NCI-H226 (cell line): ENCODE results near the gene FOCAD.
A peak's percentile ranks its signal among the peaks of the same experiment; 100 is the strongest.
"Not testable (repeated sequence)": the region's sequence is repeated elsewhere in the genome, so short reads cannot be mapped to it uniquely, and the experiment has no call there.

ENCODE experiments used
- DNase-seq: peaks from one replicate; pipeline ENCODE4 v3.0.0-alpha.2; 2015

Gene FOCAD

GRCh38 chr9:20898885-20899554 is 215.0 kb downstream of the FOCAD start:
- DNase-seq, result peak; percentile 12

GRCh38 chr9:20903212-20903611 is 219.2 kb downstream of the FOCAD start:
- DNase-seq, result no peak

- no peak for DNase-seq
Observed at GRCh38 chr9:20904995-20905394, 220.9 kb downstream of the FOCAD start.

GRCh38 chr9:20906326-20906725 is 222.3 kb downstream of the FOCAD start:
- DNase-seq, result no peak

- no peak for DNase-seq
Observed at GRCh38 chr9:20908461-20908860, 224.4 kb downstream of the FOCAD start.

- no peak for DNase-seq
Observed at GRCh38 chr9:20914556-20914955, 230.5 kb downstream of the FOCAD start.

- peak; percentile 1 for DNase-seq
Observed at GRCh38 chr9:20921362-20921761, 237.3 kb downstream of the FOCAD start.

- DNase-seq, result no peak
Observed at GRCh38 chr9:20925256-20926045, 241.4 kb downstream of the FOCAD start.

GRCh38 chr9:20929276-20929675 is 245.2 kb downstream of the FOCAD start:
- no peak for DNase-seq

- no peak for DNase-seq
Observed at GRCh38 chr9:20930836-20931235, 246.8 kb downstream of the FOCAD start.

GRCh38 chr9:20940447-20941173 is 256.6 kb downstream of the FOCAD start:
- peak; percentile 7 for DNase-seq

- no peak for DNase-seq
Observed at GRCh38 chr9:20941174-20941690, 257.2 kb downstream of the FOCAD start.

- DNase-seq, result no peak
Observed at GRCh38 chr9:20944507-20944906, 260.4 kb downstream of the FOCAD start.

- DNase-seq, result no peak
Observed at GRCh38 chr9:20945269-20945668, 261.2 kb downstream of the FOCAD start.

GRCh38 chr9:20945856-20946255 is 261.8 kb downstream of the FOCAD start:
- DNase-seq, result no peak

- DNase-seq, result no peak
Observed at GRCh38 chr9:20948703-20949102, 264.6 kb downstream of the FOCAD start.

GRCh38 chr9:20950707-20951106 is 266.6 kb downstream of the FOCAD start:
- DNase-seq, result no peak

GRCh38 chr9:20962536-20963225 is 278.6 kb downstream of the FOCAD start:
- no peak for DNase-seq

GRCh38 chr9:20972684-20973083 is 288.6 kb downstream of the FOCAD start:
- DNase-seq, result no peak

GRCh38 chr9:20973246-20973947 is 289.3 kb downstream of the FOCAD start:
- DNase-seq, result not testable (repeated sequence)

- not testable (repeated sequence) for DNase-seq
Observed at GRCh38 chr9:20974191-20974938, 290.3 kb downstream of the FOCAD start.
